BLaER1 treated with 17β-estradiol and CSF1 and Interleukin-3, amounts not matched to agents 10 nM and 100 nM (cell line): ENCODE results near the gene DENND5B.
"Not testable (repeated sequence)": the region's sequence is repeated elsewhere in the genome, so short reads cannot be mapped to it uniquely, and the experiment has no call there.

Experiments used
- H3K27ac ChIP-seq, 11 experiments: shearing (Covaris generic); formaldehyde crosslinking; 2 replicates each; pipeline ENCODE4 v1.8.1; 2022
- H3K27me3 ChIP-seq, 11 experiments: shearing (Covaris generic); formaldehyde crosslinking; 2 replicates each; pipeline ENCODE4 v1.8.1; 2022
- H3K36me3 ChIP-seq, 11 experiments: shearing (Covaris generic); formaldehyde crosslinking; 2 replicates each; pipeline ENCODE4 v1.8.1; 2022
- H3K4me1 ChIP-seq, 10 experiments: shearing (Covaris generic); formaldehyde crosslinking; 2 replicates each; pipeline ENCODE4 v1.8.1; 2022
- H3K4me2 ChIP-seq, 11 experiments: shearing (Covaris generic); formaldehyde crosslinking; 2 replicates each; pipeline ENCODE4 v1.8.1; 2022
- H3K4me3 ChIP-seq, 10 experiments: shearing (Covaris generic); formaldehyde crosslinking; 2 replicates each; pipeline ENCODE4 v1.8.1; 2022
- H3K9ac ChIP-seq, 11 experiments: shearing (Covaris generic); formaldehyde crosslinking; 2 replicates each; pipeline ENCODE4 v1.8.1; 2022
- H3K9me3 ChIP-seq, 11 experiments: shearing (Covaris generic); formaldehyde crosslinking; replicated peaks in 1 of 11; 2 replicates each; pipeline ENCODE4 v1.8.1; 2022
- H4K20me1 ChIP-seq, 11 experiments: shearing (Covaris generic); formaldehyde crosslinking; 2 replicates each; pipeline ENCODE4 v1.8.1; 2022
- Cebpa-rat ChIP-seq, 11 experiments: shearing (Covaris generic); IDR thresholded peaks; 2 replicates each; pipeline ENCODE4 v1.8.1; 2022

Gene DENND5B

GRCh38 chr12:31478425-31478824 is 112.5 kb downstream of the DENND5B start:
- Histone ChIP-seq H3K9me3 (peaks cover 0 to 4% (median 0%) of the 10 kb centered on the region in 11 experiments; a peak in 1 of 22 replicates), H3K4me3 (no peak overlapping the region), H4K20me1 (no peaks in the 10 kb centered on the region), H3K4me2 (peak overlapping the region; percentile 2 to 46 (median 26); a peak in 14 of 22 replicates), H3K4me1 (peaks cover 13 to 32% (median 21%) of the 10 kb centered on the region in 10 experiments; a peak in 19 of 20 replicates), H3K27me3 (no peaks in the 10 kb centered on the region), H3K27ac (no peak overlapping the region), H3K9ac (no peak overlapping the region), H3K36me3 (peaks cover 0 to 13% (median 0%) of the 10 kb centered on the region in 11 experiments; a peak in 3 of 22 replicates)
- no peak for TF ChIP-seq Cebpa-rat (IDR thresholded peaks at IDR 0.05)

GRCh38 chr12:31477687-31478086 is 113.2 kb downstream of the DENND5B start:
- Histone ChIP-seq H3K36me3 (peaks cover 0 to 13% (median 0%) of the 10 kb centered on the region in 11 experiments; a peak in 3 of 22 replicates), H3K27ac (no peak overlapping the region), H3K9ac (no peak overlapping the region), H3K4me1 (peaks cover 13 to 29% (median 21%) of the 10 kb centered on the region in 10 experiments; a peak in 19 of 20 replicates), H3K27me3 (no peaks in the 10 kb centered on the region), H4K20me1 (no peaks in the 10 kb centered on the region), H3K4me3 (no peak overlapping the region), H3K9me3 (peaks cover 0 to 4% (median 0%) of the 10 kb centered on the region in 11 experiments; a peak in 1 of 22 replicates), H3K4me2 (peak overlapping the region in 9 of 11 experiments; percentile 4 to 40 (median 26); a peak in 8 of 22 replicates)
- no peak for TF ChIP-seq Cebpa-rat (IDR thresholded peaks at IDR 0.05)

- peaks cover 0 to 4% (median 0%) of the 10 kb centered on the region in 11 experiments; a peak in 1 of 22 replicates for H3K9me3 ChIP-seq
- peaks cover 13 to 28% (median 21%) of the 10 kb centered on the region in 10 experiments; a peak in 19 of 20 replicates for H3K4me1 ChIP-seq
- H3K9ac ChIP-seq: no peak overlapping the region
- no peak overlapping the region for H3K27ac ChIP-seq
- H3K4me2 ChIP-seq: no peak overlapping the region
- peaks cover 0 to 13% (median 0%) of the 10 kb centered on the region in 11 experiments; a peak in 3 of 22 replicates for H3K36me3 ChIP-seq
- H3K4me3 ChIP-seq: no peak overlapping the region
- TF ChIP-seq Cebpa-rat (IDR thresholded peaks at IDR 0.05): no peak
- H4K20me1 ChIP-seq: no peaks in the 10 kb centered on the region
- no peaks in the 10 kb centered on the region for H3K27me3 ChIP-seq
Measured at GRCh38 chr12:31476437-31476836, 114.5 kb downstream of the DENND5B start.

- H4K20me1 ChIP-seq, H3K9me3 ChIP-seq, H3K9ac ChIP-seq, H3K27ac ChIP-seq, H3K27me3 ChIP-seq, H3K4me3 ChIP-seq: not testable (repeated sequence)
- Histone ChIP-seq H3K4me2 (peak overlapping the region in 3 of 11 experiments; percentile 22 to 30 (median 30); a peak in 4 of 22 replicates), H3K36me3 (peaks cover 0 to 13% (median 0%) of the 10 kb centered on the region in 11 experiments; a peak in 3 of 22 replicates), H3K4me1 (peaks cover 13 to 28% (median 21%) of the 10 kb centered on the region in 10 experiments; a peak in 19 of 20 replicates)
Measured at GRCh38 chr12:31475610-31476009, 115.3 kb downstream of the DENND5B start.

GRCh38 chr12:31474751-31475150 is 116.2 kb downstream of the DENND5B start:
- H3K9me3 ChIP-seq: peaks cover 0 to 4% (median 0%) of the 10 kb centered on the region in 11 experiments; a peak in 1 of 22 replicates
- peaks cover 13 to 28% (median 20%) of the 10 kb centered on the region in 10 experiments; a peak in 19 of 20 replicates for H3K4me1 ChIP-seq
- peaks cover 0 to 10% (median 0%) of the 10 kb centered on the region in 11 experiments; a peak in 3 of 22 replicates for H3K36me3 ChIP-seq
- H3K4me2 ChIP-seq: no peak overlapping the region
- no peaks in the 10 kb centered on the region for H3K27me3 ChIP-seq
- H3K9ac ChIP-seq: no peak overlapping the region
- no peak overlapping the region for H3K27ac ChIP-seq
- H3K4me3 ChIP-seq: no peak overlapping the region
- TF ChIP-seq Cebpa-rat (IDR thresholded peaks at IDR 0.05): no peak
- H4K20me1 ChIP-seq: no peaks in the 10 kb centered on the region

GRCh38 chr12:31471823-31472222 is 119.1 kb downstream of the DENND5B start:
- H3K36me3 ChIP-seq: no peaks in the 10 kb centered on the region
- H3K4me2 ChIP-seq: no peak overlapping the region
- peaks cover 0 to 4% (median 0%) of the 10 kb centered on the region in 11 experiments; a peak in 1 of 22 replicates for H3K9me3 ChIP-seq
- no peaks in the 10 kb centered on the region for H4K20me1 ChIP-seq
- no peak overlapping the region for H3K4me3 ChIP-seq
- H3K27me3 ChIP-seq: no peaks in the 10 kb centered on the region
- H3K4me1 ChIP-seq: peaks cover 0 to 11% (median 2%) of the 10 kb centered on the region in 10 experiments; a peak in 7 of 20 replicates
- no peak overlapping the region for H3K27ac ChIP-seq
- TF ChIP-seq Cebpa-rat (IDR thresholded peaks at IDR 0.05): no peak
- H3K9ac ChIP-seq: no peak overlapping the region

- H3K27ac ChIP-seq: no peak overlapping the region
- no peak overlapping the region for H3K4me2 ChIP-seq
- H3K9me3 ChIP-seq: peaks cover 0 to 4% (median 0%) of the 10 kb centered on the region in 11 experiments; a peak in 1 of 22 replicates
- H4K20me1 ChIP-seq: no peaks in the 10 kb centered on the region
- no peak overlapping the region for H3K4me3 ChIP-seq
- peaks cover 0 to 8% (median 2%) of the 10 kb centered on the region in 10 experiments; a peak in 7 of 20 replicates for H3K4me1 ChIP-seq
- TF ChIP-seq Cebpa-rat (IDR thresholded peaks at IDR 0.05): no peak
- no peak overlapping the region for H3K9ac ChIP-seq
- H3K36me3 ChIP-seq: no peaks in the 10 kb centered on the region
- H3K27me3 ChIP-seq: no peaks in the 10 kb centered on the region
Measured at GRCh38 chr12:31471051-31471450, 119.9 kb downstream of the DENND5B start.

- H3K4me1 ChIP-seq: peaks cover 0 to 2% (median 0%) of the 10 kb centered on the region in 10 experiments; a peak in 4 of 20 replicates
- H3K9ac ChIP-seq: no peak overlapping the region
- peaks cover 0 to 8% (median 0%) of the 10 kb centered on the region in 11 experiments; a peak in 1 of 22 replicates for H3K9me3 ChIP-seq
- H4K20me1 ChIP-seq: no peaks in the 10 kb centered on the region
- no peak overlapping the region for H3K4me3 ChIP-seq
- H3K27ac ChIP-seq: no peak overlapping the region
- H3K4me2 ChIP-seq: no peak overlapping the region
- no peaks in the 10 kb centered on the region for H3K27me3 ChIP-seq
- no peaks in the 10 kb centered on the region for H3K36me3 ChIP-seq
- no peak for TF ChIP-seq Cebpa-rat (IDR thresholded peaks at IDR 0.05)
Measured at GRCh38 chr12:31470459-31470858, 120.5 kb downstream of the DENND5B start.

GRCh38 chr12:31466768-31467167 is 124.2 kb downstream of the DENND5B start:
- no peak for TF ChIP-seq Cebpa-rat (IDR thresholded peaks at IDR 0.05)

More at GRCh38 chr12:31466768-31467167, 124.2 kb downstream of the DENND5B start:
- Histone ChIP-seq H3K4me3 (no peak overlapping the region), H4K20me1 (no peaks in the 10 kb centered on the region), H3K9ac (no peak overlapping the region), H3K36me3 (0 out of 22 replicates have a peak, but pooled peaks cover 0 to 5% (median 0%) of the 10 kb centered on the region in 11 experiments), H3K27ac (no peak overlapping the region), H3K9me3 (peaks cover 0 to 10% (median 0%) of the 10 kb centered on the region in 11 experiments; a peak in 1 of 22 replicates), H3K27me3 (no peaks in the 10 kb centered on the region), H3K4me2 (no peak overlapping the region), H3K4me1 (no peaks in the 10 kb centered on the region)
